Measurements from ENCODE around the gene WDR45B. TPM values are rescaled to one million over a fixed set of nuclear protein-coding genes. Genes with fewer than 3 reads are reported as not detected.

WDR45B gene
- total RNA-seq, 2 experiments from 2014 or later, result 33.5 to 36.4 TPM

- H3K9me3 Mint-ChIP-seq, result no peaks in the 10 kb centered on the region
- DNase-seq, result peak; percentile 60
- peaks cover 10% of the 10 kb centered on the region for H3K36me3 Mint-ChIP-seq (ENCODE audit: low read depth)
- POLR2A ChIA-PET, result no interaction called here
- CTCF ChIA-PET, result no interaction called here
- H3K27ac Mint-ChIP-seq, result peak overlapping the region; percentile 66
- H3K4me3 Mint-ChIP-seq, result peak overlapping the region; percentile 63
- H3K4me1 Mint-ChIP-seq, result peaks cover 22% of the 10 kb centered on the region
- H3K27me3 Mint-ChIP-seq, result no peaks in the 10 kb centered on the region
These were observed 593 bp upstream of the WDR45B start for GRCh38 chr17:82648742-82649331.

DNA sequence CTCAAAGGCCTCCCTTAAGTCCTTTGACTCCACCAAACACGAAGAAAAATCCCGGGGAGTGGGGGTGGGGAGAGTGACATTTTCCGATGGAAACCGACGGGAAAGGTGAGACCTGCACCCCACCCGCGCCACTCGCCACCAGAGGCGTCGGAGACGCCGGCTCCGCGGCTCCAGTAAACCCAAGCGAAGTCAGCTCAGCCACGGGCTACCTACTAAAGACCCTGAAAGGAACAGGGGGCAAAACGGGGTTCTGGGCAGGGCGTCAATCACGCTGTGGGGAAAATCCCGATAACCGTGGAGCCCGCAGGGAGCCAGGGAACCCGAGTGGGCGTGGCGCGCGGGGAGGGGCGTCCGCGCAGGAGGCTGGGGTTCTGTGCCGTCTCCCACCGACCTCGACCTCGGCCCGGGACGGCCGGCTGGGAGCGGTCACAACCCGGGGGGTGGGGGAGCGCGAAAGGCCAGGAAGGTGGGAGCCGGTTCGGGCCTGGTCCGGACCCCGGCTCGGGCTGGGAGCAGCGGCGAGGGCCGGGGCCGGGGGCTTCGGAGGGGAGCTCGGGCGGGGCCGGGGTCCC is 565 bp downstream of the WDR45B start:
- peak overlapping the region; percentile 81 for H3K4me3 Mint-ChIP-seq
- peaks cover 22% of the 10 kb centered on the region for H3K4me1 Mint-ChIP-seq
- POLR2A ChIA-PET, result no interaction called here
- H3K9me3 Mint-ChIP-seq, result no peaks in the 10 kb centered on the region
- H3K27me3 Mint-ChIP-seq, result no peaks in the 10 kb centered on the region
- H3K36me3 Mint-ChIP-seq (ENCODE audit: low read depth), result peaks cover 15% of the 10 kb centered on the region
- CTCF ChIA-PET, result no interaction called here
- peak; percentile 39 for DNase-seq
- peak overlapping the region; percentile 82 for H3K27ac Mint-ChIP-seq

DNA sequence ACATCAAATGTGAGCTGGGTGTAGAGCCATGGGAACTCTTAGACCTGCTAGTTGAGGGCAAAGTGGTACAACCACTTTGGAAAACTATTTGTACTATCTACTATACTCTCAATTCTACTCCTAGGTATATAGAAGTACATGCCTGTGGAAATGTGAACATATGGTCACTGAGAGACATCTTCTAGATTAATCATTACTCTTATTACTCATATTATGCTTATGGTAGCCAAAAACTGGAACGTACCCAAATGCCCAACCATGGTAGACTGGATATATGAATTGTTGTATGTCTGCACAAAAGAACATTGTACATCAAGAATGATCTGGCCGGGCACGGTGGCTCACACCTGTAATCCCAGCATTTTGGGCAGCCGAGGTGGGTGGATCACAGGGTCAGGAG is 2.7 kb downstream of the WDR45B start:
- POLR2A ChIA-PET, result no interaction called here
- Mint-ChIP-seq H3K36me3 (ENCODE audit: low read depth) (peaks cover 21% of the 10 kb centered on the region), H3K4me1 (peaks cover 22% of the 10 kb centered on the region), H3K4me3 (peak overlapping the region; percentile 81), H3K27ac (no peak overlapping the region), H3K27me3 (no peaks in the 10 kb centered on the region), H3K9me3 (no peaks in the 10 kb centered on the region)
- no peak for DNase-seq
- CTCF ChIA-PET, result no interaction called here

DNA sequence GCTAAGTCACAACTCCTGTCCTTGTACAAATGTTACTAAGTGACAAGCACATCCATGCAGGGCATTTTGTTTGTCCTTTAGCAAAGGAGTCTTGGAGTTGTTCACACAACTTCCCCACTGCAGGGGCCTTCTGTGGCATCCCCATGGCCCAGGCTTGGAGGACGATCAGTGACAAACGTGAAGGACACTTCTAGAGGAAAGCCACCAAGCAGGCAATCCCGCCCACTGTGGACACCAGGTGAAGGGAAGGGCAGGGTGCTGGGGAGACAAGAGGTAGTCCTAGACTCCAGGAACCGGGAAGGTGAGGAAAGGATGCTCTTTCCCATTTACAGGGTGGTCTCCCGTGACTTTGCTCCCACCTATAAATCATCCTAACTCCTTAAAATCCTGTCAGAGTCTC is 4.1 kb downstream of the WDR45B start:
- CTCF ChIA-PET, result no interaction called here
- Mint-ChIP-seq H3K27ac (no peak overlapping the region), H3K36me3 (ENCODE audit: low read depth) (peaks cover 23% of the 10 kb centered on the region), H3K27me3 (no peaks in the 10 kb centered on the region), H3K4me3 (no peak overlapping the region), H3K9me3 (no peaks in the 10 kb centered on the region), H3K4me1 (peaks cover 21% of the 10 kb centered on the region)
- no peak for DNase-seq
- POLR2A ChIA-PET, result interaction anchor here (0.7 kb wide), 1 partner anchor 11 kb away, joined by 3 read pairs; no protein-coding TSS in a partner anchor

DNA sequence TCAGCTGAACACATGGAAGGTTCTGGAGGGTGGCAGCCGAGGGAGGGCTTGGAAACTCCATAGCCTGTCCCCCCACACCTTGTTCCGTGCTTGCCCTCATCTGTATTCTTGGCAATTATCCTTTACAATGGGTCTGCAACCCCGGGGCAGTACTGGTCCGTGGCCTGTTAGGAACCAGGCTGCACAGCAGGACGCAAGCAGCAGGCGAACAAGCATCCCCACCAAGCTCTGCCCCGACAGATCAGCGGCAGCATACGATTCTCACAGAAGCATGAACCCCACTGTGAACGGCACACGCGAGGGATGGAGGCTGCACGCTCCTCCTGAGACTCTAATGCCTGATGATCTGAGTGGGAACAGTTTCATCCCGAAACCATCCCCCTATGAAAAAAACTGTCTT is 6.2 kb downstream of the WDR45B start:
- ChIA-PET POLR2A (no interaction called here), CTCF (no interaction called here)
- H3K36me3 Mint-ChIP-seq (ENCODE audit: low read depth), result peaks cover 30% of the 10 kb centered on the region

GRCh38 chr17:82640036-82640435 is 8.2 kb downstream of the WDR45B start:
- DNase-seq, result no peak
- ChIA-PET CTCF (no interaction called here), POLR2A (no interaction called here)
- H3K27ac Mint-ChIP-seq, result no peak overlapping the region
- peaks cover 7% of the 10 kb centered on the region for H3K4me1 Mint-ChIP-seq
- no peaks in the 10 kb centered on the region for H3K27me3 Mint-ChIP-seq
- no peaks in the 10 kb centered on the region for H3K9me3 Mint-ChIP-seq
- no peak overlapping the region for H3K4me3 Mint-ChIP-seq
- peaks cover 24% of the 10 kb centered on the region for H3K36me3 Mint-ChIP-seq (ENCODE audit: low read depth)

More for the DNA sequence above, 6.2 kb downstream of the WDR45B start:
- Mint-ChIP-seq H3K27ac (no peak overlapping the region), H3K9me3 (no peaks in the 10 kb centered on the region), H3K4me1 (peaks cover 23% of the 10 kb centered on the region), H3K4me3 (no peak overlapping the region), H3K27me3 (no peaks in the 10 kb centered on the region)
- no peak for DNase-seq

- Mint-ChIP-seq H3K36me3 (ENCODE audit: low read depth) (peaks cover 24% of the 10 kb centered on the region), H3K4me3 (no peak overlapping the region), H3K9me3 (no peaks in the 10 kb centered on the region), H3K4me1 (peaks cover 7% of the 10 kb centered on the region), H3K27me3 (no peaks in the 10 kb centered on the region), H3K27ac (no peak overlapping the region)
- POLR2A ChIA-PET, result no interaction called here
- no peak for DNase-seq
- CTCF ChIA-PET, result no interaction called here
These were observed 8.6 kb downstream of the WDR45B start for GRCh38 chr17:82639628-82640027.

DNA sequence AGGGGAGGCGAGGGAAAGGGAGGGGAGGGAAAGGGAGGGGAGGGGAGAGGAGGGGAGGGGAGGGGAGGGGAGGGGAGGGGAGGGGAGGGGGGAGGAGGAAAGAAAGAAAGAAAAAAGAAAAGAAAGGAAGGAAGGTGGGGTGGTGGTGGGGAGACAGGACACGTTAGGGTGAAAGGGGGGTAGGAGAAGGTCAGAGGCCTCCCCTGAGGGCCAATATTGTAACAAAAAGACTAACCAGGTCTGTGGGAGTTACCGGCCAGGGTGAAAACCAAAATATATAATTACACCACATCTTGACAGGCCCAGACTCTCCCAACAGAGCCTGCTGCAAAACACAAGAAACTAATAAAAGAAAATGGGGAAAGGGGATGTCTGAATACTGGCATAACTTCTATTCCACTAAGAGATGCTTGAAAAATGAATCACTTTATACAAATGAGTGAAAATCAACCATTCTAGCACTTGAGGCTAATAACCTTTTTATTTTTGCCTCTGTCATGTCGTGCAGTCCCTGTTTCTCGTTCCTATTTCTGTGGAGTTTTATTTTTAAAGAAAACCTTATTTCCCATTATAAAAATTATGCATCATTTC is 10.0 kb downstream of the WDR45B start:
- H3K36me3 Mint-ChIP-seq (ENCODE audit: low read depth), result peaks cover 25% of the 10 kb centered on the region
- CTCF ChIA-PET, result no interaction called here
- H3K9me3 Mint-ChIP-seq, result no peaks in the 10 kb centered on the region
- H3K4me1 Mint-ChIP-seq, result peaks cover 7% of the 10 kb centered on the region
- H3K27ac Mint-ChIP-seq, result no peak overlapping the region
- DNase-seq, result no peak
- POLR2A ChIA-PET, result no interaction called here
- no peaks in the 10 kb centered on the region for H3K27me3 Mint-ChIP-seq
- no peak overlapping the region for H3K4me3 Mint-ChIP-seq

DNA sequence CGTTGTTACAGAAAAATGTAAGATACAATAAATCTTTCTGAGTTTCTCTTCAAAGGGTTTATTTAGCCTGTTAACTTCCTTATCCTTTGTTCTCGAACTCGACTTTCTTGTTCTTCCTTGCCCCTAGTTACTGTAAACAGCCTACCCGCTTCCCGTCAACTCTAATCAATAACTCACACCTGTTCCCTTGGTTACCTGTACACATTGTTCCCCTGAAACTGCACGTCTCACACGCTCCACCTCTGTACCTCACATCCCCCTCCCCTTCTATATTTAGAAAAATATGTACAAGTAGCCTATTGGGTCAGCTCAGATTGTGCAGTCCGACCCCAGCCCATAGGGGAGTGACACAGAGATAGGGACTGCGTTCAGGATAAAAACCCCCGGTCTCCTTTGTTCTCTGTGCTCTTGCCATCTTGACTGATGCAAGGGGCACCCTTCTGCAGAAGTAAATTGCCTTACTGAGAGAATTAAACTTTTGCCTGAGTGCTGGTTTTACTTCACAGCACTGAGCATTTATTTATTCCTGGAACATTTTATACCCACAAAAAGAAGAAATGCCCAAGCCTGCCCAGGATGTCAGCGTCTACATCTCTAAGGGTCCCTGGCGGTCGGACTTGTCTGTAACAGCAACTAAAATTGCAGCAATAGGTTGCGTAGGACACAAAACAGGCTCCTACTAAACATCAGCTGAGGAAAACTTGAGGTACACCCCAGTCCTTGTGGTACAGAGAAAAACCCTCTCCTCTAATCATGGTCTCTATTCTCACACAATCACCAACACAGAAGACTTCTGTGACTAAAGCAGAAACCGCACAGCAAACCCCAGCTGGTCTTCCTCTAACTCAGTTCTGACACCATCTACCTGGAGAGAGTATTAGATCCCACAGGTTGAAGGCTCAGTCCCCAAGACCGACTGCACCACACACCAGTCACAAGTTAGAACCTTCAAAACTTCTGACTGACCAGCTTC is 11.3 kb downstream of the WDR45B start:
- Mint-ChIP-seq H3K4me1 (peaks cover 7% of the 10 kb centered on the region), H3K4me3 (no peak overlapping the region), H3K27me3 (no peaks in the 10 kb centered on the region), H3K36me3 (ENCODE audit: low read depth) (peaks cover 19% of the 10 kb centered on the region), H3K27ac (no peak overlapping the region), H3K9me3 (no peaks in the 10 kb centered on the region)
- ChIA-PET POLR2A (no interaction called here), CTCF (interaction anchor here (0.6 kb wide), 2 partner anchors 108 to 234 kb away, joined by 3 to 5 read pairs; no protein-coding TSS in a partner anchor)
- DNase-seq, result no peak

- H3K4me3 Mint-ChIP-seq, result no peak overlapping the region
- no peak for DNase-seq
- H3K27me3 Mint-ChIP-seq, result no peaks in the 10 kb centered on the region
- no peak overlapping the region for H3K27ac Mint-ChIP-seq
- ChIA-PET POLR2A (no interaction called here), CTCF (interaction anchor here (0.6 kb wide), 1 partner anchor 145 kb away, joined by 3 read pairs; no protein-coding TSS in a partner anchor)
- peaks cover 6% of the 10 kb centered on the region for H3K4me1 Mint-ChIP-seq
- H3K36me3 Mint-ChIP-seq (ENCODE audit: low read depth), result peaks cover 14% of the 10 kb centered on the region
- no peaks in the 10 kb centered on the region for H3K9me3 Mint-ChIP-seq
These were observed 14.9 kb downstream of the WDR45B start for GRCh38 chr17:82633343-82633742.

DNA sequence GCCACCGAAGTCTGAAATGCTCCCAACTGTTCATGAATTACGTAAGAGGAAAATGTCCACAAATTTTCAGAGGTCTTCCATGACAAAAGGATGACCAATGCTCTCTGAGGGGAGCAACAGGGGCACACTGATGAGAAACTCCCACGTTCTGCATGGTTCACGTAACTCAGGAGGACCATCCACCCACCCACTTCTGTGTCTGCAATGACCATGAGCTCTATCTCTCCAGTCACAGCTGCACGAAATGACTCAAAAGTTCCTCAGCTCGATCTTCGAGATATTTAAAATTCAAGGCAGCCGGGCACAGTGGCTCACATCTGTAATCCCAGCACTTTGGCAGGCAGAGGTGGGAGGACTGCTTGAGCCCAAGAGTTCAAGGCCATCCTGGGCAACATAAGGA is 15.8 kb downstream of the WDR45B start:
- H3K27ac Mint-ChIP-seq, result no peak overlapping the region
- no peaks in the 10 kb centered on the region for H3K27me3 Mint-ChIP-seq
- H3K36me3 Mint-ChIP-seq (ENCODE audit: low read depth), result peaks cover 14% of the 10 kb centered on the region
- H3K4me1 Mint-ChIP-seq, result peaks cover 5% of the 10 kb centered on the region
- DNase-seq, result no peak
- POLR2A ChIA-PET, result interaction anchor here (0.5 to 0.6 kb wide), 2 partner anchors 12 to 262 kb away, joined by 3 to 4 read pairs; no protein-coding TSS in a partner anchor
- H3K9me3 Mint-ChIP-seq, result no peaks in the 10 kb centered on the region
- CTCF ChIA-PET, result interaction anchor here (0.8 to 1.2 kb wide), 2 partner anchors 9 to 27 kb away, joined by 3 read pairs; no protein-coding TSS in a partner anchor
- H3K4me3 Mint-ChIP-seq, result no peak overlapping the region

GRCh38 chr17:82631544-82631943 is 16.7 kb downstream of the WDR45B start:
- ChIA-PET POLR2A (no interaction called here), CTCF (interaction anchor here (0.8 to 1.2 kb wide), 2 partner anchors 8 to 26 kb away, joined by 3 read pairs; no protein-coding TSS in a partner anchor)
- Mint-ChIP-seq H3K27me3 (no peaks in the 10 kb centered on the region), H3K27ac (no peak overlapping the region), H3K4me3 (no peak overlapping the region), H3K36me3 (ENCODE audit: low read depth) (peaks cover 12% of the 10 kb centered on the region), H3K9me3 (no peaks in the 10 kb centered on the region), H3K4me1 (peaks cover 2% of the 10 kb centered on the region)
- no peak for DNase-seq

- Mint-ChIP-seq H3K36me3 (ENCODE audit: low read depth) (peaks cover 15% of the 10 kb centered on the region), H3K4me1 (peaks cover 1% of the 10 kb centered on the region), H3K9me3 (no peaks in the 10 kb centered on the region), H3K27me3 (no peaks in the 10 kb centered on the region), H3K4me3 (no peak overlapping the region), H3K27ac (no peak overlapping the region)
- CTCF ChIA-PET, result no interaction called here
- no peak for DNase-seq
- POLR2A ChIA-PET, result no interaction called here
These were observed 18.0 kb downstream of the WDR45B start for GRCh38 chr17:82630212-82630611.
